Measurements from ENCODE around the gene PRM3.

PRM3 gene

DNA sequence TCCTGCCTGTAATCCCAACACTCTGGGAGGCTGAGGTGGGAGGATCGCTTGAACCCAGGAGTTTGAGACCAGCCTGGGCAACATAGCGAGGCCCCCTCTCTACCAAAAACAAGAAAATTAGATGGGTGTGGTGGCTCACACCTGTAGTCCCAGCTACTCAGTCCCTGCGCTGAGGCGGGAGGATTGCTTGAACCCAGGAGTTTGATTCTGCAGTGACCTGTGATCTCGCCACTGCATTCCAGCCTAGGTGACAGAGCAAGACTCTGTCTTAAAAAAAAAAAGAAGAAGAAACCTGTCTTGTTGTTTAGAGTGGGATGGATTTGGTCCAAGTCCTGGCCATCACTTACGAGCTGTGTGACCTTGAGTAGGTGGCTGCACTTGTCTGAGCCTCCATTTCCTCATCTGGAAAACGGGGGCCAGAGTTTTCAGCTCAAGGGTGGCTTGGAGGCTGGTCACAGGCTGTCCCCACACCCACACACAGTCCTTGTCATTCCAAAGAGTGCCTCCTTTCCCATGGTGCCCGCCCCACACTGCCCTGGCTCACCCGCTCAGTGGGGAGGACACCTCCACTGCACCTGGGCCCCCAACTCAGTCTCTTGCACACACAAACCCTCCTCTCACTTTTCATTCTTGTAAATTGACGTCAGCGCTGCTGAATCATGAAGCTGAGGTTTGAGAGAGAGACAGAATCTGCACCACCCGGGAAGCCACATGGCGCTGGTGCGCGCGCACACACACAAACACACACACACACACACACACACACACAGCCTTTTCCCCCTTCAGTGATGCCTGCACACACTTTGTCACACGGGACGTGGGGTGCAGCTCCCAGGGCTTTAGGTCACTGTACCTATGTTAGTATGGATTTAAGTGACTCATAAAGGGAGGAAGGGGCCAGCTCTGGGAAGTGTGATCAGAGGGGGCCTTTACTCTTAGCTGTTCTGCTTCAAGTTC, 21.6 kb downstream of the PRM3 start:
- no peak overlapping the region for H3K4me3 ChIP-seq (ENCODE audit: low read depth, low read length)
- DNase-seq (ENCODE audit: low read depth), result peak; percentile 87
- TF ChIP-seq, protein P1, sequence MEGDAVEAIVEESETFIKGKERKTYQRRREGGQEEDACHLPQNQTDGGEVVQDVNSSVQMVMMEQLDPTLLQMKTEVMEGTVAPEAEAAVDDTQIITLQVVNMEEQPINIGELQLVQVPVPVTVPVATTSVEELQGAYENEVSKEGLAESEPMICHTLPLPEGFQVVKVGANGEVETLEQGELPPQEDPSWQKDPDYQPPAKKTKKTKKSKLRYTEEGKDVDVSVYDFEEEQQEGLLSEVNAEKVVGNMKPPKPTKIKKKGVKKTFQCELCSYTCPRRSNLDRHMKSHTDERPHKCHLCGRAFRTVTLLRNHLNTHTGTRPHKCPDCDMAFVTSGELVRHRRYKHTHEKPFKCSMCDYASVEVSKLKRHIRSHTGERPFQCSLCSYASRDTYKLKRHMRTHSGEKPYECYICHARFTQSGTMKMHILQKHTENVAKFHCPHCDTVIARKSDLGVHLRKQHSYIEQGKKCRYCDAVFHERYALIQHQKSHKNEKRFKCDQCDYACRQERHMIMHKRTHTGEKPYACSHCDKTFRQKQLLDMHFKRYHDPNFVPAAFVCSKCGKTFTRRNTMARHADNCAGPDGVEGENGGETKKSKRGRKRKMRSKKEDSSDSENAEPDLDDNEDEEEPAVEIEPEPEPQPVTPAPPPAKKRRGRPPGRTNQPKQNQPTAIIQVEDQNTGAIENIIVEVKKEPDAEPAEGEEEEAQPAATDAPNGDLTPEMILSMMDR (conservative IDR thresholded peaks at IDR 0.05; ENCODE audit: low read depth, low read length), result no peak

DNA sequence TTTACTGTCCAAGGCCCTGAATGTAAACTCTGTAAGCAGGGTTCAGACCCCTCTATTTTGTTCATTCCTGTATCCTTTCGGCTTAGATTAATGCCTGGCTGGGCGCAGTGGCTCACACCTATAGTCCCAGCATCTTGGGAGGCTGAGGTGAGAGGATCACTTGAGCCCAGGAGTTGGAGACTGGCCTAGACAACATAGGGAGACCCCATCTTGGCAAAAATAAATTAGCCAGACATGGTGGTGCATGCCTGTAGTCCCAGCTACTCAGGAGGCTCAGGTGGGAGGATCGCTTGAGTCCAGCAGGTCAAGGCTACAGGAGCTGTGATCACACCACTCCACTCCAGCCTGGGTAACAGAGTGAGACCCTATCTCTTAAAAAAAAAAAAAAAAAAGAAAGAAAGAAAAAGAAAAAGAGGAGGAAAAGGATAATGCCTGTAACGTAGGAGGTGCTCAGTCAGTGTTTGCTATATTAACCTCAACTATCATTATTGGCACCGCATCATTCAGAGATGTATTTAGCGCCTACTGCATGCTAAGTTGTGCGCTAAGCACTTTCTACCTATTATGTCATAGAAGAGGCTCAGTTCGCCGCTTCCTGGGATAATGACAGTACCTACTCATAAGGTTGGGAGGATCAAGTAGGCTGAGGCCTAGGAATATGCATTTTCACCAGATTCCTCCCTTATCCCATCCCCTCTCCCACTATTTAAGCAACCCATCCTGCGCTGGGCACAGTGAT, 22.5 kb downstream of the PRM3 start:
- DNase-seq (ENCODE audit: low read depth), result no peak
- H3K4me3 ChIP-seq (ENCODE audit: low read depth, low read length), result no peak overlapping the region
- TF ChIP-seq, protein P1 (conservative IDR thresholded peaks at IDR 0.05; ENCODE audit: low read depth, low read length), result no peak

DNA sequence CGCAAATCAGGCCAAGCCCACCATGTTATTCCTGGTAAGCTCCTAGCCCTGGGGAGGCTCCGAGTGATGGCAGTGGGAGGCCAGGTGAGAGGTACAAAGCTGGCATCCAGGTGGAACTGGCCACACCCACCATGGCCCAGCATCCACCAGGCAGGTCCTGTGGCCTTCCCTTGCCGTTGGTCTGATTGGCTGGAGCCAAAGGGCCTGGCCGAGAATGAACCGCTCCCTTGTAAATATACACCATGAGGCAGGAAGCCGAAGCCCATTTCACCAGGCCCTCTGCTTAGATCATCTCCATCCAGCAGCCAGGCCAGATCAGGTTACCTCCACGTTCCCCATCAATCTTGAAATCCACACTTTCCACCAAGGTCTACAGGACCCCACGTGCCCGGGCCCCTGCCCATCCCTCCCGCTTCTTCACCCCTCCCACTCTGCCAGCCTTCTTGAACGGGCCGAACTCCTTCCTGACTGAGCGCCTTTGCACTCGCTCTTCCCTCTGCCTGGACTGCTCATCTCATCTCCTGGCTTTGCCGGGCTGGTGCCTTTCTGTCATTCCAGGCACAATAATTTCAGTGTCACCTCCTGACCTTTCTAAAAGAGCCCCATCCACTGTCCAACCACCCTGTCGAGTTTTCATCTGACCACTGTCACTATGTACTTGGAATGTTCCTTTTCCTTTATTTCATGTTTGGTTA, 23.2 kb downstream of the PRM3 start:
- no peak overlapping the region for H3K4me3 ChIP-seq (ENCODE audit: low read depth, low read length)
- TF ChIP-seq, protein P1 (conservative IDR thresholded peaks at IDR 0.05; ENCODE audit: low read depth, low read length), result no peak
- peak; percentile 27 for DNase-seq (ENCODE audit: low read depth)

DNA sequence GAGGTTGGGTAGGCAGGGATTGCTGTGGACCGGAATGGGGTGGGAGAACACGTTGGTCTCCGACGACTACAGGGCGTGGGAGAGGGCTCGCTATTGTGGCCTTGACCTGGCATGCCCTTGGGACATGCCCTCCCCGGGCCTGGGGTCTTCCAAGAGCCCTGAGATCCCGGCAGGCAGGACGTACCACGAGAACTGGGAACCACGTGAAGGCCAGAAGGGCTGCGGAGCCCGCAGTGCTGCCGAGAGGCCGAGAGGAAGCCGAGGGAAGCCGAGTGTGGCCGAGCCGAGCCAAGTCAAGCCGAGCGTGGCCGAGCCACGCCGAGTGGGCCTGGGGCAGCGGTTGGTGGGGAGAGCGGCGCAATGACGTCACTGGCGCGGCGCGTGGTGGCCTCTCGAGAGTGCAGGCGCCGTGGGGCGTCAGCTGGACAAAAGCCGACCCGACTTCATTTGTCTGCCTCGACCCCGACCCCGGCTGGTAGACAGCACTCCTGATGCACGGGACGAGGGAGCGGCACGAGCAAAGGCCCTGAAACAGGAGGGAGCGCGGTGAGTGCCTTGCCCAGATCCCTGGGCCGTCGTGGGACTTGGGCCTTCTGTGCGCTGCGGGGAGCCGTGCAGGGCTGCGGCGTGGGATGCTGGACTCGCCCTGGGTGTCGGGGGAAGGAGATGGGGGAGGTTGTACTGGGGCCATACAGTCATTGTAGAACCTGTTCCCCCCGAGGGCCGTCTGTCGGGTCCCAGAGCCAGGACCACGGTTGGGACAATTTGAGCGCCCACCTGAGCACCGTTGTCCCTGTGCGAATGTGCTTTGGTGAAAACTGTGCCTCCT, 24.0 kb downstream of the PRM3 start:
- H3K4me3 ChIP-seq (ENCODE audit: low read depth, low read length), result no peak overlapping the region
- TF ChIP-seq, protein P1 (conservative IDR thresholded peaks at IDR 0.05; ENCODE audit: low read depth, low read length), result no peak
- no peak for DNase-seq (ENCODE audit: low read depth)

DNA sequence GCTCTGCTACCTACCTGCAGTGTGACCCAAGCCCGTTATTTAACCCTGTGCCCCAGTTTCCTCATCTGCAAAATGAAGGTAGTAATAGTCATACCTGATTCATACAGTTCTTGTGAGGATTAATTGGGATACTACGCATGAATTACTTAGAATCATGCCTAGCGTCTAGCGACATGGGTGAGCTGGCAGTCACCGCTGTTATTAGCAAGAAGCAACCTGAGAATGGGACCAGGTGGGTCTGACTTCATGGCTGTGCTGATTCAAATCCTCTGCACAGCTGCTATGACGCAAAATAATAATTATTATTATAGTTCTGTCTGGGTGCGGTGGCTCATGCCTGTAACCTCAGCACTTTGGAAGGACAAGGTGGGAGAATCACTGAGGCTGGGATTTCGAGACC, 25.3 kb downstream of the PRM3 start:
- no peak for DNase-seq (ENCODE audit: low read depth)
- TF ChIP-seq, protein P1 (conservative IDR thresholded peaks at IDR 0.05; ENCODE audit: low read depth, low read length), result no peak
- no peak overlapping the region for H3K4me3 ChIP-seq (ENCODE audit: low read depth, low read length)

DNA sequence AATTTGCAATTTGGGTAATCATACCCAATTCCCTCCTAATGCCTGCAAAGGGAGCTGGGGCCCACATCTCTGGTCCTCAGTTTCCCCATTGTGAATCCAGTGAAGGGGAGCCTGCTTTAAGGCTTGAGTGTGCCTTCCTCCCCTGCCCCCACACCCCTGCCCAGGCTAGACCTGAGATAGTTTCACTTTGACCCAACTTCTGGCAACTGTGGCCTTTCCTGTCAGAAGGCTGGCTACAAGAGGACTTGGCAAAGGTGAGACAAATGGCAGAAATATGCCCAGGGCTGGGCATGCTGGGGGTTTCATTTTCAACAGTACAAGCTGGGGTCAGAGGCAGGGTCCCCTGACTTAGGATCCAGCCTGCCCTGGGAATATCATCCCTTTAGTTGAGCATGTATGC, 27.4 kb downstream of the PRM3 start:
- TF ChIP-seq, protein P1 (conservative IDR thresholded peaks at IDR 0.05; ENCODE audit: low read depth, low read length), result no peak
- DNase-seq (ENCODE audit: low read depth), result no peak

More for the DNA sequence above, 27.4 kb downstream of the PRM3 start:
- H3K4me3 ChIP-seq (ENCODE audit: low read depth, low read length), result no peak overlapping the region
